Mesendoderm (in vitro differentiated cells): ENCODE data around the gene KRTAP10-12.

ENCODE experiments used
- DNase-seq: peaks from one replicate; pipeline ENCODE4 v3.0.0; 2013
- H2AK5ac ChIP-seq: 2 replicates; pipeline ENCODE4 v1.6.1; 2013; ENCODE audit warnings: low read length, inconsistent platforms
- H2BK120ac ChIP-seq: 2 replicates; pipeline ENCODE4 v1.6.1; 2013; ENCODE audit warnings: low read depth, mild to moderate bottlenecking, low read length, moderate library complexity, mixed read lengths
- H2BK15ac ChIP-seq: replicated peaks from 2 replicates; pipeline ENCODE4 v1.6.1; 2013; ENCODE audit warnings: low read depth, mild to moderate bottlenecking, moderate library complexity
- H2BK5ac ChIP-seq: 2 replicates; pipeline ENCODE4 v1.6.1; 2013; ENCODE audit warnings: low read length, inconsistent platforms
- H3K18ac ChIP-seq: 2 replicates; pipeline ENCODE4 v1.6.1; 2013; ENCODE audit warnings: mild to moderate bottlenecking, low read length, mixed read lengths
- H3K23ac ChIP-seq: one replicate; pipeline ENCODE4 v1.6.1; 2013; ENCODE audit warnings: low read length
- H3K27ac ChIP-seq: 2 replicates; pipeline ENCODE4 v1.5.1; 2013; ENCODE audit warnings: low read depth, mild to moderate bottlenecking, inconsistent platforms, low read length, moderate library complexity
- H3K27me3 ChIP-seq: 2 replicates; pipeline ENCODE4 v1.6.1; 2013; ENCODE audit warnings: low read length, control low read depth, mild to moderate bottlenecking, inconsistent platforms; ENCODE audit not compliant: insufficient read depth, poor library complexity
- H3K36me3 ChIP-seq: 2 replicates; pipeline ENCODE4 v1.6.1; 2013; ENCODE audit warnings: low read length, inconsistent platforms; ENCODE audit not compliant: control insufficient read depth, insufficient read depth
- H3K4ac ChIP-seq: one replicate; pipeline ENCODE4 v1.6.1; 2013; ENCODE audit warnings: low read depth, mild to moderate bottlenecking, low read length, moderate library complexity
- H3K4me1 ChIP-seq: 2 replicates; pipeline ENCODE4 v1.6.1; 2013; ENCODE audit warnings: low read depth, low read length, inconsistent platforms; ENCODE audit not compliant: control insufficient read depth
- H3K4me2 ChIP-seq: 2 replicates; pipeline ENCODE4 v1.6.1; 2013; ENCODE audit warnings: low read length
- H3K4me3 ChIP-seq: 2 replicates; pipeline ENCODE4 v1.5.1; 2013; ENCODE audit warnings: mild to moderate bottlenecking, low read length
- H3K56ac ChIP-seq: one replicate; pipeline ENCODE4 v1.6.1; 2013; ENCODE audit warnings: low read length
- H3K79me1 ChIP-seq: 2 replicates; pipeline ENCODE4 v1.6.1; 2013; ENCODE audit warnings: low read length, inconsistent platforms
- H3K79me2 ChIP-seq: 2 replicates; pipeline ENCODE4 v1.6.1; 2013; ENCODE audit warnings: mild to moderate bottlenecking, low read length; ENCODE audit not compliant: control insufficient read depth, insufficient read depth
- H3K9ac ChIP-seq: 2 replicates; pipeline ENCODE4 v1.6.1; 2013; ENCODE audit warnings: low read length, inconsistent platforms
- H4K5ac ChIP-seq: one replicate; pipeline ENCODE4 v1.6.1; 2013; ENCODE audit warnings: low read length
- H4K8ac ChIP-seq: one replicate; pipeline ENCODE4 v1.6.1; 2013; ENCODE audit warnings: low read depth, mild to moderate bottlenecking, control low read depth, low read length, moderate library complexity
- WGBS: extraction: QIAGEN DNeasy Blood & Tissue Kit; methylation state at CpG from one replicate; pipeline ENCODE4 v1.1.7; 2013; ENCODE audit warnings: low lambda C conversion rate, missing lambda C conversion rate; ENCODE audit not compliant: insufficient coverage; ENCODE audit errors: extremely low coverage; 5-methylcytosine and 5-hydroxymethylcytosine counted together

Gene KRTAP10-12

DNA sequence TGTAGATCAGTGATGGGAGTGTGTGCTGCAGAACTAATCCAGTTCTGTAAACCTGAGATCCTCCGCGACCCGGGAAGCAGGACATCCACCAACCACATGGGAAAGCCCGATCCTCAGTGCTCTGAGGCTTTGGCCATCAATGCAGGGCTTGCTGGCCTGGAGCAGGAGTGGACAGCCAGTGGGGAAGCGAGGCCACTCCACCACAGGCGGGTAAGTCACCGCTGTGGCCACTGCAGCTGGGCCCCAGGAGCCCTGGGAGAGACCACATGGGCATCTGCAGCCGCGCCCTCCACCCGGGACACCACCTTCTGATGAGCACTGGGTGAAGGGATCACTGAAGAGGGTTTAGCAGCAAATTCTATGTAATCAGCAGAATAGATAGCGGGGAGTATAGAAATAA is 15.8 kb upstream of the KRTAP10-12 start:
- Histone ChIP-seq H3K4ac (no peak overlapping the region), H2AK5ac (no peak overlapping the region), H3K18ac (no peak overlapping the region), H4K5ac (no peak overlapping the region), H3K4me3 (no peak overlapping the region), H3K4me2 (no peak overlapping the region), H3K79me2 (no peaks in the 10 kb centered on the region), H3K56ac (no peak overlapping the region), H3K79me1 (no peaks in the 10 kb centered on the region), H3K9ac (no peak overlapping the region), H3K27ac (no peak overlapping the region), H3K23ac (no peak overlapping the region), H2BK15ac (no peak overlapping the region), H3K36me3 (no peaks in the 10 kb centered on the region), H3K4me1 (no peaks in the 10 kb centered on the region), H2BK120ac (no peak overlapping the region), H2BK5ac (no peak overlapping the region), H3K27me3 (no peaks in the 10 kb centered on the region), H4K8ac (no peak overlapping the region)
- no CpG with 5 or more reads among the region's 11 CpGs for WGBS
- no peak for DNase-seq

DNA sequence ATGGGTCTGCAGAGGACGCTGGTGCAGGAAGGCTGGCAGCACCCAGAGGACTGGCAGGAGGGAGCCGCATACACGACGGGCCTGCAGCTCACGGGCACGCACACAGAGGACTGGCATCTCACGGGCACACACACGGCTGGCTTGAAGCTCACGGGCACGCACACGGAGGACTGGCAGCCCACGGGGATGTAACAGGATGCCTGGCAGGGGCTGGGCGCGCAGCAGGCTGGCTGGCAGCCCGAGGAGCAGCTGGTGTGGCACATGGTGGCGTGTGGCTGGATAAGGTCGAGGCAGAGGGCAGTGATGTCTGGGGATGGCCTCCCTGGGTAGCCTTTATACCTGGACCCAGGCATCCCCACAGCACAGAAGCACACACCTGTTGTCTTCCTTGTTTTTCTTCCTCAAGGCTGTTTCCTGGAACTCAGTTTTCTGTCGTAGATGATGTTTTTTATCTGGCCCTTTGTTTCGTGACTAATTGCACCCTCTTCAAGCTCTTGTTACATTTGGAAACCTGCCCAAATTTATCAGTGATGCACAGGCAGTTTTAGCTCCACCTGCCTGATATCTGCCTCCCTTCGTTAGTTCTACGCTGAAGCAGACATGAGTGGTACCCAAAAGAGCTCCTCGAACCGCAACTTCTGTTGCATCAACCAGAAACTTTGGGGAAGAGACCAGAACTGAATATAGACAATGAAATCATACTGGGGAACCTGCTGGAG is 15.0 kb upstream of the KRTAP10-12 start, which contains the start of gene KRTAP12-1:
Gene KRTAP12-1 (minus strand): TSS at position 303 of the 719 bp plus-strand sequence. CDS start 40 bp downstream, at position 263.
- Histone ChIP-seq H3K27ac (no peak within 1 kb of the TSS), H3K18ac (no peak within 1 kb of the TSS), H2BK5ac (no peak within 1 kb of the TSS), H2BK120ac (no peak within 1 kb of the TSS), H4K8ac (no peak within 1 kb of the TSS), H3K79me2 (no peaks in the 10 kb centered on the region), H3K79me1 (no peaks in the 10 kb centered on the region), H2BK15ac (no peak within 1 kb of the TSS), H3K23ac (no peak within 1 kb of the TSS), H3K56ac (no peak within 1 kb of the TSS), H4K5ac (no peak within 1 kb of the TSS), H3K9ac (no peak within 1 kb of the TSS), H3K4me3 (no peak within 1 kb of the TSS), H3K36me3 (no peaks in the 10 kb centered on the region), H3K4me2 (no peak within 1 kb of the TSS), H3K4ac (no peak within 1 kb of the TSS), H2AK5ac (no peak within 1 kb of the TSS), H3K27me3 (no peaks in the 10 kb centered on the region), H3K4me1 (peaks cover 2% of the 10 kb centered on the region)
- no CpG with 5 or more reads among the region's 23 CpGs for WGBS
- no peak for DNase-seq

DNA sequence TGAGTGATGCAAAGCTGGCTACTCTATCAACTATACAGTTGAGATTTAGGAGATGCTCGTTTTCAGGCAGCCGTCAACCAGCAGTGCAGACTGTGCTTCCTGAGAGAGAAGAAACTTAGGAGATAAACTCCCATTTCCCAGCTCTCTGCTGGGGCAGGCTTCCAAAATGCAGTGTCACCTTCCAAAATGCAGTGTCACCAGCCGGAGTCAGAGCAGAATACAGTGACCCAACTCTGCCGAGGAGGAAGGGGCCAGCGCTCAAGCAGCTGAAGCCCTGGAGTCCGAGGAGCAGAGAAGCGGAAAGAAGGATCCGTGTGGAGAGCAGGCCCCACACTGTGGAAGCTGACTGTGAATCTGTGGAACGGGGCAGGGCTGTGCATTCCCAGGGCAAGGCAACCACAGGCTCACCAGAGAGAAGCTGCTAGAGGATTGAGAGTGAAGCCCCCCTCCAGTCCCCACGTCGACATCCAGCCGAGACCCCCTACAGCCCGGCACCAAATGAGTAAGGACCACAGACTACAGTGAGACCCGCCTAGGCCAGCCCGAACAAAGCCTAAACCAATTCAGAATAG is 14.3 kb upstream of the KRTAP10-12 start:
- no peak overlapping the region for H3K4me2 ChIP-seq
- no peaks in the 10 kb centered on the region for H3K36me3 ChIP-seq
- no peak overlapping the region for H3K4me3 ChIP-seq
- H2BK15ac ChIP-seq, result no peak overlapping the region
- H2BK5ac ChIP-seq, result no peak overlapping the region
- H3K9ac ChIP-seq, result no peak overlapping the region
- no peak overlapping the region for H3K4ac ChIP-seq
- no peak overlapping the region for H2BK120ac ChIP-seq
- no peak overlapping the region for H3K23ac ChIP-seq
- H4K5ac ChIP-seq, result no peak overlapping the region
- H3K27ac ChIP-seq, result no peak overlapping the region
- H3K4me1 ChIP-seq, result peaks cover 5% of the 10 kb centered on the region
- no peaks in the 10 kb centered on the region for H3K27me3 ChIP-seq
- DNase-seq, result no peak
- H3K79me1 ChIP-seq, result no peaks in the 10 kb centered on the region
- H4K8ac ChIP-seq, result no peak overlapping the region
- no CpG with 5 or more reads among the region's 15 CpGs for WGBS
- H3K56ac ChIP-seq, result no peak overlapping the region
- no peak overlapping the region for H2AK5ac ChIP-seq
- no peaks in the 10 kb centered on the region for H3K79me2 ChIP-seq
- H3K18ac ChIP-seq, result no peak overlapping the region

DNA sequence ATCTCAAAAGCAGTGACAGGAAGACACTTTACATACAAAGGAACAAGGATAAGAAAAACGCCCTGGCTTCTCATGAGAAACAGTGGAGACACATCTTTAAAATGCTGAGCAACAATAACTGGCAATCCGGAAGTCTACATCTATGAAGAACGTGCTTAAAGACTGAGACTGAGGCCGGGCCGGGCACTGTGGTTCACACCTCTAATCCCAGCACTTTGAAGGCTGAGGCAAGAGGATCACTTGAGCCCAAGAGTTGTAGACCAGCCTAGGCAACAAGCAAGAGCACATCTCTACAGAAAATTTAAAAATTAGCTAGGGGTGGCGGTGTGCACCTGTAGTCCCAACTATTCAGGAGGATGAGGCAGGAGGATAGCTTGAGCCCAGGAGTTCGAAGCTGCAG is 12.9 kb upstream of the KRTAP10-12 start:
- Histone ChIP-seq H2BK15ac (no peak overlapping the region), H3K9ac (no peak overlapping the region), H3K4me2 (no peak overlapping the region), H3K36me3 (no peaks in the 10 kb centered on the region), H2BK5ac (no peak overlapping the region), H3K56ac (no peak overlapping the region), H3K4me3 (no peak overlapping the region), H3K79me1 (no peaks in the 10 kb centered on the region), H3K4ac (no peak overlapping the region), H3K27me3 (no peaks in the 10 kb centered on the region), H4K8ac (no peak overlapping the region), H2BK120ac (no peak overlapping the region), H3K4me1 (peaks cover 5% of the 10 kb centered on the region), H3K79me2 (no peaks in the 10 kb centered on the region), H4K5ac (no peak overlapping the region), H3K27ac (no peak overlapping the region), H3K23ac (no peak overlapping the region), H3K18ac (no peak overlapping the region), H2AK5ac (no peak overlapping the region)
- no CpG with 5 or more reads among the region's 7 CpGs for WGBS
- DNase-seq, result no peak

GRCh38 chr21:44684483-44684882 is 12.5 kb upstream of the KRTAP10-12 start:
- no peak overlapping the region for H4K8ac ChIP-seq
- no peaks in the 10 kb centered on the region for H3K79me1 ChIP-seq
- H3K27me3 ChIP-seq, result no peaks in the 10 kb centered on the region
- no peak overlapping the region for H2BK5ac ChIP-seq
- H2AK5ac ChIP-seq, result no peak overlapping the region
- H3K36me3 ChIP-seq, result no peaks in the 10 kb centered on the region
- no peak overlapping the region for H3K9ac ChIP-seq
- no peak overlapping the region for H3K4me2 ChIP-seq
- WGBS, result no CpG with 5 or more reads among the region's 6 CpGs
- no peak overlapping the region for H3K4me3 ChIP-seq
- no peak overlapping the region for H3K18ac ChIP-seq
- no peak overlapping the region for H3K23ac ChIP-seq
- H2BK15ac ChIP-seq, result no peak overlapping the region
- H4K5ac ChIP-seq, result no peak overlapping the region
- no peak overlapping the region for H3K4ac ChIP-seq
- H2BK120ac ChIP-seq, result no peak overlapping the region
- no peak overlapping the region for H3K56ac ChIP-seq
- peaks cover 5% of the 10 kb centered on the region for H3K4me1 ChIP-seq
- DNase-seq, result no peak
- no peak overlapping the region for H3K27ac ChIP-seq
- no peaks in the 10 kb centered on the region for H3K79me2 ChIP-seq
